Stomach (tissue), 4 donors: ENCODE results near the gene SLC44A2.

Experiments used
- POLR2A ChIP-seq, 4 donors: fragments of 450-650 bp; IDR thresholded peaks; one replicate each; pipeline ENCODE4 v1.6.1; 2016; ENCODE audit warnings: antibody characterized with exemption in 4 of 4, control low read depth in 2 of 4, mild to moderate bottlenecking in 1 of 4, moderate library complexity in 1 of 4
- POLR2AphosphoS5 ChIP-seq, 3 donors: sonication (generic); formaldehyde crosslinking; IDR thresholded peaks; one replicate each; pipeline ENCODE4 v1.6.1; 2016; ENCODE audit warnings: antibody characterized with exemption in 3 of 3
- TF ChIP-seq, protein P1 (sequence below), 7 experiments: fragments of 450-650 bp in 4 of 7; fragments of 200-600 bp in 3 of 7; sonication (generic) in 3 of 7; IDR thresholded peaks; one replicate each; pipeline ENCODE4 v1.5.1; 2016 to 2019; ENCODE audit warnings: antibody characterized with exemption in 7 of 7, control low read depth in 2 of 7, mild to moderate bottlenecking in 1 of 7

DNA sequence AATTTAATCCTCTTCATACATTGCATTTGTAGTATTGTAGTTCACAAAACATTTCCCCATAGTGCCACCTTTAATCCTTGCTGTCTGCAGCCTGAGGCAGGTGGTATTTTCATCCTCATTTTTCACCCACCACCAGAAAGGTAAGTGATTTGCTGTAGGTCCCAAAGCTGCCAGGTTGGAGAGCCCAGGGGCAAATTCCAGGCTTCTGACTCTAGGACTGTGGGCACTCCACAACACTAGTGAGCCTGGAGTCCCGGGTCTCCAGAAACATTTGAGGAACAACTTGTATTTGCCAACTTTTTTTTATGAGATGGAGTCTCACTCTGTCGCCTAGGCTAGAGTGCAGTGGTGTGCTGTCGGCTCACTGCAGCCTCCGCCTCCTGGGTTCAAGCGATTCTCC lies 35.0 kb downstream of the SLC44A2 start:
- TF ChIP-seq POLR2A (IDR thresholded peaks at IDR 0.05) = no peak
- TF ChIP-seq, protein P1, sequence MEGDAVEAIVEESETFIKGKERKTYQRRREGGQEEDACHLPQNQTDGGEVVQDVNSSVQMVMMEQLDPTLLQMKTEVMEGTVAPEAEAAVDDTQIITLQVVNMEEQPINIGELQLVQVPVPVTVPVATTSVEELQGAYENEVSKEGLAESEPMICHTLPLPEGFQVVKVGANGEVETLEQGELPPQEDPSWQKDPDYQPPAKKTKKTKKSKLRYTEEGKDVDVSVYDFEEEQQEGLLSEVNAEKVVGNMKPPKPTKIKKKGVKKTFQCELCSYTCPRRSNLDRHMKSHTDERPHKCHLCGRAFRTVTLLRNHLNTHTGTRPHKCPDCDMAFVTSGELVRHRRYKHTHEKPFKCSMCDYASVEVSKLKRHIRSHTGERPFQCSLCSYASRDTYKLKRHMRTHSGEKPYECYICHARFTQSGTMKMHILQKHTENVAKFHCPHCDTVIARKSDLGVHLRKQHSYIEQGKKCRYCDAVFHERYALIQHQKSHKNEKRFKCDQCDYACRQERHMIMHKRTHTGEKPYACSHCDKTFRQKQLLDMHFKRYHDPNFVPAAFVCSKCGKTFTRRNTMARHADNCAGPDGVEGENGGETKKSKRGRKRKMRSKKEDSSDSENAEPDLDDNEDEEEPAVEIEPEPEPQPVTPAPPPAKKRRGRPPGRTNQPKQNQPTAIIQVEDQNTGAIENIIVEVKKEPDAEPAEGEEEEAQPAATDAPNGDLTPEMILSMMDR (IDR thresholded peaks at IDR 0.05) = no peak
- no peak for TF ChIP-seq POLR2AphosphoS5 (IDR thresholded peaks at IDR 0.05)
